Body of pancreas (tissue), 4 donors: ENCODE measurements around the gene C1QC.

Source experiments
- POLR2A ChIP-seq, 3 donors: fragments of 450-650 bp; IDR thresholded peaks; one replicate each; pipeline ENCODE4 v1.6.1; 2016; ENCODE audit warnings: antibody characterized with exemption in 3 of 3, mild to moderate bottlenecking in 2 of 3
- TF ChIP-seq, protein P1 (sequence below), 7 experiments: fragments of 450-650 bp in 4 of 7; fragments of 200-600 bp in 3 of 7; sonication (generic) in 3 of 7; IDR thresholded peaks; one replicate each; pipeline ENCODE4 v1.5.1; 2016 to 2019; ENCODE audit warnings: antibody characterized with exemption in 7 of 7

GRCh38 chr1:22691031-22691753, 47.8 kb downstream of the C1QC start:
- no peak for TF ChIP-seq POLR2A (IDR thresholded peaks at IDR 0.05)
- TF ChIP-seq, protein P1, sequence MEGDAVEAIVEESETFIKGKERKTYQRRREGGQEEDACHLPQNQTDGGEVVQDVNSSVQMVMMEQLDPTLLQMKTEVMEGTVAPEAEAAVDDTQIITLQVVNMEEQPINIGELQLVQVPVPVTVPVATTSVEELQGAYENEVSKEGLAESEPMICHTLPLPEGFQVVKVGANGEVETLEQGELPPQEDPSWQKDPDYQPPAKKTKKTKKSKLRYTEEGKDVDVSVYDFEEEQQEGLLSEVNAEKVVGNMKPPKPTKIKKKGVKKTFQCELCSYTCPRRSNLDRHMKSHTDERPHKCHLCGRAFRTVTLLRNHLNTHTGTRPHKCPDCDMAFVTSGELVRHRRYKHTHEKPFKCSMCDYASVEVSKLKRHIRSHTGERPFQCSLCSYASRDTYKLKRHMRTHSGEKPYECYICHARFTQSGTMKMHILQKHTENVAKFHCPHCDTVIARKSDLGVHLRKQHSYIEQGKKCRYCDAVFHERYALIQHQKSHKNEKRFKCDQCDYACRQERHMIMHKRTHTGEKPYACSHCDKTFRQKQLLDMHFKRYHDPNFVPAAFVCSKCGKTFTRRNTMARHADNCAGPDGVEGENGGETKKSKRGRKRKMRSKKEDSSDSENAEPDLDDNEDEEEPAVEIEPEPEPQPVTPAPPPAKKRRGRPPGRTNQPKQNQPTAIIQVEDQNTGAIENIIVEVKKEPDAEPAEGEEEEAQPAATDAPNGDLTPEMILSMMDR (IDR thresholded peaks at IDR 0.05), result no peak
